ENCODE measurements around the gene THEM4.

Gene THEM4

GRCh38 chr1:151833172-151833900 is 76.0 kb downstream of the THEM4 start:
- no peak for DNase-seq

GRCh38 chr1:151832318-151832980 is 76.9 kb downstream of the THEM4 start:
- DNase-seq, result no peak

DNA sequence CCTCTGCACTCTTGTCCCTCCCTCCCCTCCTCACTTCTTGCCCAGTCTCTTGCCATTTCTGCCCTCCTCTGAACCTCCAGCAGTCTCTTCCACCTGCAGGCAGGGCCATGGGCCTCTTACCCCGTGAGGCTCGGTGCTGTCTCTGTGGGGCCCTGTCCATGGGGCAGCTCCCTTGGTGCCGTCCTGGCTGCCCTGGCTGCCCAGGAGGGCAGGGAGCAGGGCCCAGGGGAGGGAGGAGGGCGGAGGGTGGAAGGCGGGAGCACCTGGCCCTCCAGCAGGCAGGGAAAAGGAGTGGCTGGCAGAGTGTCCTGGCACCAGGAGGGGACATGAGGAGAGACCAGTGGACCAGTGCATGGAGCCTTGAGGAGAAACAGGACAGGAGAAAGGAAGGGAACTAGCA is 77.7 kb downstream of the THEM4 start, which contains the start of gene RORC:
Gene RORC (minus strand): TSS at position 198 of the 400 bp plus-strand sequence. CDS start 38 bp downstream, at position 160.
- no peak for DNase-seq

GRCh38 chr1:151831256-151831591 is 78.1 kb downstream of the THEM4 start:
- no peak for DNase-seq

- DNase-seq, result no peak
Observed at GRCh38 chr1:151830055-151830454, 79.3 kb downstream of the THEM4 start.

- DNase-seq, result no peak
Observed at GRCh38 chr1:151829352-151830046, 79.8 kb downstream of the THEM4 start.

DNA sequence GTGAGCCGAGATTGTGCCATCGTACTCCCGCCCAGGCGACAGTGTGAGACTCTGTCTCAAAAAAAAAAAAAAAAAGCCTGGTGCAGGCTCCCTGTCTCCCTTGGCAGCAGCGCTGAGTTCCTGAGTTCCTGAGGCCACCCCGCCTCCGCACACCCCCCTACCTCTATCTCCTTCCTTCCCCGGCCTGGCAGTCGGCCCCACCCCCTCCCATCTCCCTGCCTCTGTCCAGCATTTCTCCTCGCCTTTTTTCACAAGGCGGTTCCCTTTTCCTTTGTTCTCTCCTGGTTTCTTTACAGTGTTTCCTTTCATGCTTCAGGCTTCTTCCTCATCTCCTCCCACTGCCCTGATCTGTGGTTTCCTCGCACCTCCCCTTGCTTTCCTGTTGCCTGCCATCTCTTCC is 80.4 kb downstream of the THEM4 start:
- DNase-seq, result no peak

DNA sequence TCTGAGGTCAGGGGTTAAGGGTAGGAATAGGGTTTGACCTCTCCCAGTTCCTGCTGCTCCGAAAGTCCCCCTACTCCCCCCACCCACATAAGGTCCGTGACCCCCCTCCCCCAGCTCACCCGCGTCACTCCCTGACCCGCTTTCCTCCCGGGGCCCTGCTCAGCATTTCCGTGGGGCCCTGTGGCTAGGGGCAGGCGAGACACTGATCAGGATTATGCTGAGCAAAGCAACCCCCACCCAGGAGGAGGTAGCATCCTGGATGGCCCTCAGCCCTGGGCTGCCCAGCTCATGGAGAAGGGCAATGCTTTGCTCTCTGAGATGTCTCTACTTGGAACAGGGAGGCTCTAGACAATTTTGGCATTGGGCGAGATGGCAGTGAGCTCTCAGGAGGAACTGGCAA is 81.5 kb downstream of the THEM4 start:
- DNase-seq, result no peak

DNA sequence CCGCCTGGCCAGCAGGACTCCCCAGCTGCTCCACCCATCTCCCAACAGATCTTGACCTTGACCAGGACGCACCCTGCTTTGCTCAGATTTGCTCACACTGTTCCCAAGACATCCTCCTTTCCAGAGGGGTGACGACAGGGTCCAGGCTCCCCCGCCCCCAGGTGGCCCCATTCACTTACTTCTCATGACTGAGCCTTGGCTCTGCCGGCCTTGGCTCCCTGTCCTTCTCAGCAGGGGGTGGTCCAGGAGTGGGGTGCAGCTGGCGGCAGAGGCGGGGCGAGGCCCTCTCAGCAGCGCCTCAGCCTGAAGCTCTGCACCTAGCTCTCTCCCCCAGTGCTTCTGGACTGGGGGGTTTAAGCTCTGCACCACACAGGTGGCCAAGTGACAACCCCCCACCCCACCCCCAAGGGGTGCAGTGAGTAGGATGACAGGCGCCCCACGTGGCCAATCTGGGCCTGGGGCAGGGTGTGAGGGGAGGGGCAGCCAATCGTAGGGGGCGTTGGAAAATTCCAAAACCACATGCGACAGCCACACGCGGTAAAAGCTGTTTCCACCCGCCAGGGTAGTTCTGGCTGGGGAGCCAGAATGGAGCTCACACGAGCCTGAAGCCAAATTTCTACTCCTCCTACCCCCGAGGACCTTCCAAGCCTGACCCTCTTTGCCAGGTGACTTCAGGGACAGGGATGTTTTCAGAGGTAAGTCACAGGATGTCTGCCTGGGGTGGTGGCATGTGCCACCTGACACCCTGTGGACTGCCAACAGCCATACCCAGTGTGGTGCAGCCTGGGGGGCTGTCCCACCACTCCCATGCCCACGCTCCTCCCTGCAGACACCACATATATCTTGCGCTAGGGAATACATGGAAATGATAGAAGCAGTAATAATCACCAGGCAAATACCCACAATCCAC is 83.3 kb downstream of the THEM4 start:
- no peak for DNase-seq

DNA sequence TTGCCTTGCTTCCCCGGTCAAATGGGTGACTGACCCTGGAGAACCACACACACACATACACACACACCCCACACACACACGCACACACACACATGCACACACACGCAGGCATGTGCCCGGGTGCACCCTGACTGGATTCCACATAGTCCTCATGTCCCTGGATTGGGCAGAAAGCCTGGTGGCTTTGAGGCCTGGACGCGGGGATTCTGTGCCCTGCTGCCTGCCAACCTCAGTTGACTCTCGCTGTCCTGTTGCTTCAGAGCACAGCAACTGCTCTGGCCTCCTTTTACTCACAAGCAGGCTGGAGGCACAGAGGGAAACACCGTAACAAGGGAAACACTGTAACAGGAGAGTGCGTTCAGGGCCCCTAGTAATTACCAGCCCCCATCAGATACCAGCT is 84.1 kb downstream of the THEM4 start:
- no peak for DNase-seq

All from KG1 (cell line).